LoVo (cell line): Measurements from ENCODE around the gene PPL.

Experiments
- DNase-seq: peaks from one replicate; pipeline ENCODE4 v3.0.0-alpha.2; 2016; ENCODE audit warnings: low spot score

Gene PPL

GRCh38 chr16:4884972-4885874 is 51.7 kb downstream of the PPL start:
- DNase-seq: no peak

GRCh38 chr16:4884209-4884608 is 52.7 kb downstream of the PPL start:
- DNase-seq: no peak

- DNase-seq: no peak
Measured at GRCh38 chr16:4883501-4883900, 53.4 kb downstream of the PPL start.

GRCh38 chr16:4882633-4883285 is 54.2 kb downstream of the PPL start:
- DNase-seq: peak; percentile 49

- no peak for DNase-seq
Measured at GRCh38 chr16:4882000-4882632, 54.8 kb downstream of the PPL start.

DNA sequence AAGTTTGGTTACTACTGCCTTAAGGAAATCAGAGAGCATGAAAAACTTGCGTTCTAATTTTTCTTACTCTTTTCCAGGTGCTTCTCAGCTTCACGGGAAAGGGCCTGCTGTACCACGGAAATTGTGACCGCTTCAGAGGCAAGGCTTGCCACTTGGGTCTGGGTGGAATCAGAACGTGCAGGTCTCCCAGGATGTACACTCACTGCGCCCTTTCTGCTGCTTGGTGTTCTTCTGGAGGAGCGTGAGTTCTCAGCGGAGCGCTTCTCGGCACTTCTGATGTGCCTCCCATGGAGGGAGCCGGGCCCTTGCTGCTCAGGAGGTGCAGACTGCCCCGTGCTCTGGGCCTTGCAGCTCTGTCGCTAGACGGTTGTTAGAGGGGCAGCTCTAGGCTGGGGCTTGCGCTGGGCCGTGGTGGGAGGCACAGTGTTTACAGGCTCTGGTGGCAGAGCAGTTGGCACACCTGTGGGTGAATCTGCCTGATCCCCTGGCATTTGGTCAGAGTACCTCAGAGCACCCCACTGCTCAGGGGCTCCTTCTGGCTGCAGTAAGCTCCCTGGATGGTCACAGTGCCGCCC is 56.9 kb downstream of the PPL start:
- DNase-seq: no peak

DNA sequence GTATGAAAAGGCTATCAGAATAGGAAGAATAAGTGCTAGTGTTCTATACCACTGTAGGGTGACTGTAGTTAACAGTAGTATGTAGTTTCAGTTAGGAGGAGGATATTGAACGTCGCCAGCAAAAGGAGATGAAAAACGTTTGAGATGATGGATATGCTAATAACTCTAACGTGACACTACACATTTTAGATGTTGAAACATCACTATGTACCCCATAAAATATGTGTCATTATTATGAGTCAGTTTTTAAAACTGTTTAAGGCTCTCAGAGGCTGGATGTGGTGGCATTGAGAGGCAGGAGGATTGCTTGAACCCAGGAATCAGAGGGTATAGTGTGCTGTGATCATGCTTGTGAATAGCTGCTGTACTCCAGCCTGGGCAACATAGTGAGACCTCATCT is 57.9 kb downstream of the PPL start:
- no peak for DNase-seq

DNA sequence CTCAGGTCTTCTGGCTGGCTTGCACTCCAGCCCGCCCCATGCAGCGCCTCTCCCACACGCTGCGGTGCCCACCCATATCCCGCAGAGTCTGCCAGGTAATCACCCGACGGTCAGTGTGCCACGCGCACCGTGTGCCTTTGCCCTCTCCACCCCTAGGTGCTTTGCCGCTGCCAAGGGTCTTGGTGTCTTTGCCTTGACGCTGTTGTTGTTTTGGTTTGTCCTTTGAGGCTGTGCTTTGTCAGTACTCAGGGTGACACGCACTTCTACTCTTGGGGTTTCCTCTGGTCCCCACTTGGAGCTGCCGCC is 59.6 kb downstream of the PPL start:
- no peak for DNase-seq

GRCh38 chr16:4876646-4877379 is 60.1 kb downstream of the PPL start:
- DNase-seq: no peak

DNA sequence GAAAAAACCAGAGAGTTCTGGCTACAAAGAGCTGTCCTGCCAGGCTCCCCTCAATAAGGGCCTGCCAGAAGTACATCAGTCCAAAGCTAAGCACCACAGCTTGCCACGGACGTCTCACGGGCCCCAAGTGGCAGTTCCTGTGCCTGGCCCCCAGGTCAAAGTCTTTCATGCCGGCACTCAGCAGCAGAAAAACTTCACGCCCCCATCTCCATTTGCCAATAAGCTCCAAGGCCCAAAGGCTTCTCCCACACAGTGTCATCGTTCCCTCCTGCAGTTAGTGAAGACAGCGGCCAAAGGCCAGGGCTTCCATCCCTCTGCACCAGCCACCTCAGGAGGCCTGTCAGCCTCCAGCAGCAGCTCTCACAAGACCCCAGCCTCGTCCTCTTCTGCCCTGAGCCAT is 62.3 kb downstream of the PPL start:
- DNase-seq: no peak

DNA sequence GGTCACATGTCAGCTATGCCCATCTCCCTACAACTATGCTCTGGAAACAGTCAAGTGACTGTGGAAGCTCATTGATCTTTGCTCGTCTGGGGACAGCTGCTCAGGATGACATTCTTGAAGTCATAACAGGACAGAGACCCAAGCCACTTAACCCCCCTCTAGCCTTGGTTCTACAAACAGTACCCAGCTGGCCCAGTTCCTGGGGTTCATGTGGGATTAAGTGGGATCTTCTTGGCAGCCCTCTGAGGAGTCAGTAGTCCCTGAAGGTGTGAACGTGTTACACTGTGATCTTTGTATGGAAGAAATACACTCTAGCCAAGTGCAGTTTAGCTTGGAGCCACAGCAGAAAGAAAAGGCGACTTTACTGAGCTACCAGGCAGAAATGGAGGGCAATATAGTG is 63.9 kb downstream of the PPL start:
- DNase-seq: no peak

DNA sequence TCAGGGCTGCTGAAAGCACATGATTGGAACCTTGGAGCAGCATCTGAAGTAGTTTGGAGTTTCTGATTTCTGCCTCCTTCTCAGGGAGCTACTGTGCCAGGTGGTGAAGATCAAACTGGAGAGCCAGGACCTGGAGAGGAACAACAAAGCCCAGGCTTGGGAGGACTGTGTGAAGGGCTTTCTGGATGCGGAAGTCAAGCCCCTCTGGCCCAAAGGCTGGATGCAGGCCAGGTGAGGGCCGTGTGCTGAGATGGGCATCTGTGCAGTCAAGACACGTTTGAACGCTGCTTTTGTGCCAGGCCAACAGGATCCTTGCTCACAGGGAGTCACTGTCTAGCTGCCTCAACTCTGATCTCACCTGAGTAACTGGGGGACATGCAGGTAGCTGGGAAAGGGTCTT is 65.9 kb downstream of the PPL start:
- DNase-seq: no peak

DNA sequence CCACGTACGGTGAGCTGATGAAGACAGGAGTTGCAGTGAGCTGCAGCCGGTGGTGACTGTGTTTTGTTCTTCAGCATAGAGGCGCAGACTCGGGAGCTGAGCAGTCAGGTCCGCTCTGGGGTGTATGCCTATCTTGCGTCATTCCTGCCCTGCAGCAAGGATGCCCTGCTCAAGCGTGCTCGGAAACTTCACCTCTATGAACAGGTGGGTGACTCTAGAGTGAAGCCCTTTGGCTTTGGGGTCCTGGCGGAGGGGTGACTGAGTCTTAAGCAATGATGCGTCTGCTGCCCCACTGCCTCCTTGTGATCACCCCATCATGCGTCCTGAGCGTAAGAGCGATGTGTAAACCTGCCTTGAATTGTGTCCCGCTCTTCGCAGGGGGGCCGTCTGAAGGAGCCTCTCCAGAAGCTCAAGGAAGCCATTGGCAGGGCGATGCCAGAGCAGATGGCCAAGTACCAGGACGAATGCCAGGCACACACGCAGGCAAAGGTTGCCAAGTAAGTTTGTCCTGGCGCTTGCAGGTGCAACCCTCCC is 66.7 kb downstream of the PPL start:
- DNase-seq: no peak

DNA sequence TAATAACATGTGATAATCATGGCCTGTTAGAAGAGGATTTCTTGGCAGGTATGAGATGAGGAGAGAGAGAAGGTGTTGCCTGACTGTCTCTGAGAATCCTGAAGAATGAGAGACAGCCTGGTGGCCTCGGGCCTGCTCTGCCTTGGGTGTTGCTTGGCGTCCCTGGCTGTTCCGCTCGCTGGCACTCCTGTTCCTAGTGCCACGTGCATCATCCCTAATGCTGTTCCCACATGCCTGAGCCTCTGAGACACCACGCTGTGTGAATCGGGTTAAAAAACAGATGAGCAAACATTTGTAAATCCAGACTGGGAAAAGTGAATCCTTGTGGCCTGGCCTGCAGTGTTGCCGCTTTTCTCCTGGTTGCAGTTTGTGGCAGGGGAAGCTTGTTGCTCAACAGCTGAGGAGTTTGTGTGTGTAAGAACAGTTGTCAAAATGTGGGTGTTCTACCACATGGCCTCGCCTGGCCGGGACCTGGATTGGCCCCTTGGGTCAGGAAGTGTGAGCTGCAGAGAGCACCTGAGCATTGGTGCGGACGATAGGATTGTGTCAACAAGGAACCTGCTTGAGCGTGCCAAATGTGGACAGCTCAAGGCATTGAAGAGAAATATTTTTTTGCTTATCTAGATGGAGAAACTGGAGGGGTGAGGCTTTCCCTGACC is 67.7 kb downstream of the PPL start:
- no peak for DNase-seq

GRCh38 chr16:4868535-4868934 is 68.4 kb downstream of the PPL start:
- no peak for DNase-seq

DNA sequence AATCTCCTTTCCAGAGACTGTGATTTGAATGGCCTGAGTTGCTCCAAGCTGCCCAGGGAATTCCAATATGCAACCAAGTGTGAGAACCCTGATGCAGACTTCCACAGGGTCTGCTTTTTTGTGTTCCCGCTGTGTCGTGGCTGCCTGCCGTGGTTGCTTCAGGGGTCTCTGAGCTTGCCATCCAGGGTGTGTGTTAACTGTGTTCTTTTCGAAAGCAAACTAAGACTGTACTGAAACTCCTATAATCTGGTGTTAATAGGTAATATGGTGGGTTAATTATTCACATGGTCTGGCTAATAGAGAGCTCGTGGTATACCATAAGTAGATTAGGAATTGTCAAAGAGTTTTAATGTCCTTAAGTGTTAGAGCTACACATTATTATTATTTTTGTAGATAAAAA is 68.9 kb downstream of the PPL start:
- no peak for DNase-seq

DNA sequence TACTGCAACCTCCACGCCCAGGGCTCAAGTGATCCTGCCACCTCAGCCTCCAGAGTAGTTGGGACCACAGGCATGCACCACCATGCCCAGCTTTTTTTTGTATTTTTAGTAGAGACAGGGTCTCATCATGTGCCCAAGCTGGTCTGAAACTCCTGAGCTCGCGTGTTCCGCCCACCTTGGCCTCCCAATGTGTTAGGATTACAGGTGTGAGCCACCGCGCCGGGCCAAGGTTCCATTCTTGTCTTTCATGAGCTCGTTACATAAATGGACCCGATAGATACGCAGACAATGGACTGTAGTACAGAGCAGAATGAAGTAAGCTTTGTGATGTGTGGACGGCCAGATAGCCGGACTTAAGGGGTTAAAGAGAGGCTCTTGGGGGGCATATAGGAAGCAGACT is 70.4 kb downstream of the PPL start:
- no peak for DNase-seq

- DNase-seq: no peak
Measured at GRCh38 chr16:4865231-4865860, 71.6 kb downstream of the PPL start.

- DNase-seq: no peak
Measured at GRCh38 chr16:4864728-4865127, 72.2 kb downstream of the PPL start.

- DNase-seq: no peak
Measured at GRCh38 chr16:4862639-4863038, 74.3 kb downstream of the PPL start.

- no peak for DNase-seq
Measured at GRCh38 chr16:4860727-4861342, 76.1 kb downstream of the PPL start.
